ENCODE results near the gene SCAMP1.
"Not testable (repeated sequence)": the region's sequence is repeated elsewhere in the genome, so short reads cannot be mapped to it uniquely, and the experiment has no call there.

Gene SCAMP1

GRCh38 chr5:78362220-78362619 lies 1.8 kb downstream of the SCAMP1 start:
- DNase-seq, result peak in 2 of 3 experiments; percentile 14 to 36

DNA sequence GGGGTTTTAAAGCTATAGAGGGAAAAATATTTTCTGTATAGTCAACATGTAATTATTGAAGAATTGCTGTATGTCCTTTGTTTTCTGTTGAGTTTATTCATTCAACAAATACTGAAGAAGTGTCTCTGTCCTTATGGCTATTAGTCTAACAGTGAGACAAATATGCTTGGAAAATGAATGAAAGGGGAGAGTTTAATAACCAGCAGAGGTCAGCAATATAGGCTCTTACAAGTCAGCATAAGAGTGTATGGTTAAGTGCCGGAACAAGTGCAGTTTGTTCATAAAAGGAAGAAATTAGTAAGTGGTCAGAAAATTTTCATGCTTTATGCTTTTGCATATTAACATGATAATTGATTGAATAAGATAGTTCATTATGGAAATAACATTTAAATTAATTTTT lies 3.6 kb downstream of the SCAMP1 start:
- peak in 1 of 3 experiments; percentile 1 for DNase-seq

DNA sequence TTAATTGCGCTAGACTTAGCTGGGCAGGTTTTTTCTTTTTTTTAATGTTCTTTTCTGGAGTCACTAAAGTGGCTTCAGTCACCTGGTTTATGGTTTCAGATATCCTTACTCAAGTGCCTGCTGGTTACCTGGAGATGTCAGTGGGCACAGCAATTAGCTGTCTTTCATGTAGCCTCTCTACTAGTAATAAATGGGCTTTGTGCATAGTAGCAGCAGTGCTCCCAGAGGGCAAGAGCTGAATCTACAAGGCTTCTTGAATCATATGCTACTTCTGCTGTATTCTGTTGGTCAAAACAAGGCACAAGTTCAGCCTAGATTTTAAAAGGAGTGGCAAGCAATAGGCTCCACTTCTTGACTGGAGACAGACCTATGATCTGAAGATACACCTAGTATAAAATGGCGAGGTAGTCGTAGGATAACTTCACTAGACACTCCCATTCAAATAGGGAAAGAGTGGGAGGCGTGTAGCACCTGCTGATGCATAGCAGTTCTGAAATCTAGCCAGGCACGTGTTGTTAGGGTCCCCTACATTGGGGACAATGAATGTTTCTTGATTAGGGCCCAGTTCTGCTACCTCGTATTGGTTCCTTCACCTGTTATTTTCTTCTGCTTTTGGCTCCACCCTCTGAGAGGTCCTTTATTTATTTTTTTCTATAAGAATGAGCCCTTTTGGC lies 7.0 kb downstream of the SCAMP1 start:
- peak; percentile 53 to 90 (median 85) for DNase-seq

DNA sequence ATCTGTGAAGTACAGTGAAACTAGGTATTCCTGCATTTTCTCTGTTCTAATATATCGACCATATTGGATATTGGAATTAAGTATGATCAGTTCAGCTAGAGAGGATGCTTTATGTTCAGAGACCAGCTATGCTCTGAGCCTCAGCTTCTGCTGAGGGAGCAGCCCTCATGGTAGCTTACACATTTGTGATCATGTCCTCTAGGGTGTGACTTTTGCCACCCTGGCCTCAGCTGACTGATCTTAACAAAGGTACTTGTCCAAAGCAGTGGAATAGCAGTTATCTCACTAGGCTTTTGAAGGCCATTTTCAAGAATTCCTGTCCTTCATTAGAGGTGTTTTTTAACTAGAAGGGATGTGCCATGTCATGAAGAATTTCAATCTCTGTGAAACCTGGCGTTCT lies 9.3 kb downstream of the SCAMP1 start:
- DNase-seq, result no peak

DNA sequence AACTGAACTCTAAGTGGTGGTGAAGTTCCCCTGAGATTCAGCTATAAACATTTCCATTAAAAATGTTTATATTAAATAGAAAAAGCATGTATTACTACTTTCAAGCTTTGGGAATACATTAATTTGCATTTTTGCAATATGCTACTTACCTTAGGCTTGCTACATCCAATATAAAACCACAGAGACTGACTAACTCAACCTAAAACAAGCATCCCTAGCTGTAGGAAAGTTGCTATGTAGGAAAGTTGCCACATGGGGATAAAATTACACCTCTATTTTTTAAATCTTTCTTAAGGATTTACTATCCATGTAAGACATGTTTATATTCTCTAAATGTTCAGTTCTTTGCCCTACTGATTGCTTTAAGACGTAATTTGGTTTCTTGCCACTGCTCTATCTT lies 12.8 kb downstream of the SCAMP1 start:
- DNase-seq, result no peak

- DNase-seq, result no peak
These were observed 15.9 kb downstream of the SCAMP1 start for GRCh38 chr5:78376315-78376714.

DNA sequence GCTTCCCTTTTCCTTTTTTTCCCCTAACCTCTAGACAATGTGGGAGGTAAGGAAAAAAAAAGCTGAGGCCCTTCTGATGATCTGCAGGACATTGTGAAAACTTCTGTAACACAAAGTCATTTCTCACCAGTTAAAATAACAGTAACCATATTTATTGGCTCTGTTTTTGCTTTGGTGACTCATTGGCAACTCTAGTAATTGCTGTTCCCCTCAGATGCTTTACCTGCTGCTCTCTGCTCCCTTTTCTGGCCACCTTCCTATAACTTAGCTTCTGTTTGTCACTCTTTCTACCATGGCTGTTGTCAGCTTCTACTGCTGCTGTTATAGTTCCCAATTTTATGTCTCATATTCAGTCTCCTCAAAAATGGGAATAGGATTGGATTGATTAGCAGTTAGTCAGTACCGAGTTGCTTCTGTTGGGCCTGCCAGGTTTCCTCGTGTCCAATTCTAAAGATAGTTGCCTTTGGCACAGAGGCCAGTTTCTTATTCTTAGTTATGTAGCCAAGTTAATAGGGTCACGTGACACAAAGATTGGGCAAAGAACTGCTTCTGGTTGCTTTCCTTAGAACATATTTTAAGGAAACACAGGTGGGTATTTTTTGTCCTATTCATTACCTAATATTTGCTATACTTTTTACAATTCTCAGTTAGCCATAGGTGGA lies 16.8 kb downstream of the SCAMP1 start:
- no peak for DNase-seq

GRCh38 chr5:78377718-78378105 lies 17.3 kb downstream of the SCAMP1 start:
- no peak for DNase-seq

DNA sequence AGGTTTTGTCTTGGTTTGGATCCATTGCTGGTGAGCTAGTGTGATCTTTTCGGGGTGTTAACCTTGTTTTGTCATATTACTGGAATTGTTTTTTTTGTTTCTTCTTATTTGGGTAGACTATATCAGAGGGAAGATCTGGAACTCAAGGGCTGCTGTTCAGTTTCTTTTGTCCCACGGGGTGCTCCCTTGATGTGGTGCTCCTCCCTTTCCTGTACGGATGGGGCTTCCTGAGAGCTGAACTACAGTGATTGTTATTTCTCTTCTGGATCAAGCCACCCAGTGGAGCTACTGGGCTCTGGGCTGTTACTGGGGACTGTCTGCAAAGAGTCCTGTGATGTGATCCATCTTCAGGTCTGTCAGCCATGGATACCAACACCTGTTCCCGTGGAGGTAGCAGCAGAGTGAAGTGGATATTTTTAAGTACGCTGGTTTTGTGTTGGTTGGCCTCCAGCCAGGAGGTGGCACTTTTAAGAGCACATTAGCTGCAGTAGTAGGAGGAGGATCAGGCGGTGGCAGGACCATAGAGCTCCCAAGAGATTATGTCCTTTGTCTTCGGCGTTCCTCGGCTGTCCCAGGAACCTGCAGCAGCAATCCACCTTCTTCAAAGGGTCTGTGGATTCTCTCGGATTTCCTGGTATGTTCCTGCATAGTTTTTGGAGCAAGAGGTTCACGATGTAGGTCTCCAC lies 27.2 kb downstream of the SCAMP1 start:
- peak in 1 of 3 experiments; percentile 92 for DNase-seq

GRCh38 chr5:78391357-78391756 lies 30.9 kb downstream of the SCAMP1 start:
- not testable (repeated sequence) for DNase-seq

GRCh38 chr5:78397831-78398230 lies 37.4 kb downstream of the SCAMP1 start:
- DNase-seq, result no peak

GRCh38 chr5:78399116-78399515 lies 38.7 kb downstream of the SCAMP1 start:
- no peak for DNase-seq

DNA sequence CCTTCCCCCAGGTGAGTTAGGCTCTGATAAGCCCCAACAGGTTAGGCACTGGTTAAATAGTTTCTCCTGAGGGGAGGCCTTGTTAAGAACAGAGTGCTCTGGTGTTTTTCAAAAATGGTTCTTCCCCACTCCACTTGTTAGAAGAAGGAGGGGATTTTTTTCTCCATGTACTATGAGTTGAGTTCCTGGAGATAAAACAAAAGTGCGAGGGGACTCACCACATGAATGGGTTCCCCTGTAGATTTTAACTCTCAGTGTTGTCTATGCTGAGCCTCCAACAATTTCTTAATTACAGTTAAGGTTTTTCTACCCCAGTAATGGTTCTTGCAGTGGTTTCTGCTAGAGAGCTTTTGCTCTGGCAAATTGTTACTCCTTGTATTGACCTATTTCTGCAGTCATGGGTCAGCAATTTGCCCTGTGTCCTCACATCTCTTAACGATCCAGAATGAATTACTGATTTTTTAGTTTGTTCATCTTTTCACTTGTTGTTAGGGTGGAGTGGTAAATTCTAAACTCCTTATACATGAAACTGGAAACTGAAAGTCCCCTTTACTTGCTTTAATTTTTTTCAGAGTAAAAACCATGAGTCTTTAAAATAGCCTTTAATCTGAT lies 44.4 kb downstream of the SCAMP1 start:
- no peak for DNase-seq

DNA sequence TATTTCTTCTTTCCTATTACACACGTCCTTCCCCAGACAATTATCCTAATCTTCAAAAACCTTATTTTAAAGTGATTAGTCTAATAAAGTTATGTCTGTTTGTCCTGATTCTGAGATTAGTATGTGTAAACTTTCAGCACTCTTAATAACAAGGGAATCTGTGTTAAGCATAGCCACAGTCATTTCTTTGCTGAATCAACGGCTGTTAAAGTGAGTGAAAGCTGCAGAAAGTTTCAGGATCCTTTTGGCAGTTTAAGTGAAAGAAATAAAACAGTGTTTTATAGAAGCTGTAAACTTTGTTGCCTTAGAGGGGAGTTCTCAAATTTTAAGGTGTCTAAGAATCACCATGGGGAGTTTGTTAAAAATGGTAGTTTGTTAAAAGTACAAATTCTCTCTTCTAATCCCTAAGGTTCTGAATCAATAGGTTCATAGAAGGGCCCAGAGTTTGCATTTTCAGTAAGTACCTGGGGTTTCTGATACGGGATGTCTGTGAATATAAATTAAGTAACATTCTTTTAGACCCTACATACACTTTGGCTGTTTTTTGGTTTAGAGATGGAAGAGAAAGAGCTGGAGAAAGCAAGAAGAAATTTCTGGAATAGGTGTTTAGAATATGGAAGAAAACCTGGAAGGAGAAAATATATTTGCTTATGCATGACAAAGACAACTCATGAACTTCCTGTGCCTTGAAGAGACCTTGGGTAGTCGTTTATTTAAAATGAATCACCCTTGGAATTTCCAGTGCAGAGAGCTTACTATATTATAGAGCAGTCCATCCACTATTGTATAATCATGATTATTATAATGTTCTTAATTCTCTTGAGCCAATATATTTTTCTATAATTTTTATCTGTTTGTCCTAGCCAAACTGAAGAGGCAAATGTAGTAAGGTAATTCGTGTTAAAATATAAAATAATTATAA lies 45.7 kb downstream of the SCAMP1 start:
- no peak for DNase-seq

DNA sequence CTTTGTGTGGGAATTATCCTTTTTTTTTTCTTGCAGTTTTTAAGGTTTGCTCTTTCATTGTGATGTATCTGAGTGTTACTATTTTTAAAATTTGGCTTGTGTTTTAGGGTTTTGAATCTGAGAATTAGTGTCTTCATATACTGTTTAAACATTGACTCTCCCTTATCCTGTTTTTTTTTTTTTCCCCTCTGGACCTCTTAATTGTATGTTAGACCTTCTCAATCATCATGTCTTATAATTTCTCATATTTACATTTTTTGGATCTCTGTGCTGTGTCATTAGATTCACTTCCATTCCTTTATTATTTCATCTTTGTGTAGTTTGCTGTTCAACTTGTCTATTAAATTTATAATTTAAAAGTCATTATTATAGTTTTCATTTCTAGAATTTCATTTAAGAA lies 47.0 kb downstream of the SCAMP1 start:
- DNase-seq, result no peak

- DNase-seq, result no peak
These were observed 51.2 kb downstream of the SCAMP1 start for GRCh38 chr5:78411586-78411985.

DNA sequence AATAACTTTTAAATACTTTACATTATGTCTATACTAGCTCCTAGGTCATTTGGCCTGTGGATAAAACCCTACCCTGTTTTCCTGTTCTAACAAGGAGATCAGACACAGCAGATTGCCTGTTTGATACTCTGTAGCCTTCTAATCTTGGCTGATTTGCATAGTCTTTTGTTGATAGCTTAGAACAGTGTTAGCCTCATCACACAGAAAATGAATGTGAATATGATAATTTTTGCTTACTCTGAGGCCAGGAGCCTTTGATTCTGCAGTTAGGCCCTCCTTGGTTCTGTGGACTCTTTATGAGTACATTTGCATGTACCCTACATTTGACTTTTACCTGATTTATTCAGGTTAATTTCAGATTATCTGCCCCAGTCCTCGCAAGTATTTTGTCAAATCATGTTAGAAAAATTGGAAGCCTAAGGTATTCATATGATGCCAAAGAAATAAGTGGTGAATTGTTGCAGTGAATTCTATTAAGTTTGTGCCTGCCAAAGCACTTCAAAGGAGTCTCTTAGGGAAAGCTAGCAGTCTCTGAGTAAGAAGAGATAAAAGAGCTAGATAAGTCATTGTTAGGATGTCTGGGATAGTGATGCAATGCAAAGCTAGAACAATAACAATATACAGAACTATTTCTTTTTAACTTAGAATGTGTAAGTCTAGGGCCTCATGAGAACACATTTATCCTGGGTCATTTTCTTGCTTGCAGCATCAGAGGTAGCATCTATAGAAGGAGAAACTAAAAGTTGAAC lies 56.4 kb downstream of the SCAMP1 start:
- no peak for DNase-seq

GRCh38 chr5:78419396-78419795 lies 59.0 kb downstream of the SCAMP1 start:
- DNase-seq, result no peak

GRCh38 chr5:78420548-78420947 lies 60.1 kb downstream of the SCAMP1 start:
- DNase-seq, result no peak

- no peak for DNase-seq
These were observed 64.2 kb downstream of the SCAMP1 start for GRCh38 chr5:78424665-78425064.

- no peak for DNase-seq
These were observed 69.0 kb downstream of the SCAMP1 start for GRCh38 chr5:78429332-78429980.
